GM19351 (cell line): ENCODE results near the gene NLGN1.
"Not testable (repeated sequence)": the region's sequence is repeated elsewhere in the genome, so short reads cannot be mapped to it uniquely, and the experiment has no call there.

Experiments
- ATAC-seq: cut with Tn5 transposase; IDR thresholded peaks from one replicate; pipeline ENCODE4 v1.9.1; 2021; ENCODE audit warnings: mild to moderate bottlenecking, moderate library complexity; ENCODE audit not compliant: unreplicated experiment

Gene NLGN1

GRCh38 chr3:173429076-173429475, 31.5 kb downstream of the NLGN1 start:
- no peak for ATAC-seq

- ATAC-seq, result no peak
These were observed 32.0 kb downstream of the NLGN1 start for GRCh38 chr3:173429527-173429926.

DNA sequence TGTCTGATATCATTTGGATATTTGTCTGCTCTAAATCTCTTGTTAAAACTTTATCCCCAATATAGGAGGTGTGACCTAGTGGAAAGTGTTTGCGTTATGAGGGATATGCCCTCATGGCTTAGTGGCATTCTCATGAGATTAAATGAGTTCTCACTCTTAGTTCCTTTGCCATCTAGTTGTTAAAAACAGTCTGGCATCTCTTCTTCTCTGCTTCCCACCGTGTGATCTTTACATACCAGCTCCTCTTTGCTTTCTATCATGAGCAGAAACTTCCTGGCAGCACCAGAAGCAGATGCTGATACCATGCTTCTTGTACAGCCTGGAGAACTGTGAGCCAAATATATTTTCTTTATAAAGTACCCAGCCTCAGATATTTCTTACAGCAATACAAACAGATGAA, 33.0 kb downstream of the NLGN1 start:
- no peak for ATAC-seq

GRCh38 chr3:173439004-173439403, 41.5 kb downstream of the NLGN1 start:
- ATAC-seq, result no peak

- no peak for ATAC-seq
These were observed 43.0 kb downstream of the NLGN1 start for GRCh38 chr3:173440514-173440913.

- not testable (repeated sequence) for ATAC-seq
These were observed 54.0 kb downstream of the NLGN1 start for GRCh38 chr3:173451561-173451960.

DNA sequence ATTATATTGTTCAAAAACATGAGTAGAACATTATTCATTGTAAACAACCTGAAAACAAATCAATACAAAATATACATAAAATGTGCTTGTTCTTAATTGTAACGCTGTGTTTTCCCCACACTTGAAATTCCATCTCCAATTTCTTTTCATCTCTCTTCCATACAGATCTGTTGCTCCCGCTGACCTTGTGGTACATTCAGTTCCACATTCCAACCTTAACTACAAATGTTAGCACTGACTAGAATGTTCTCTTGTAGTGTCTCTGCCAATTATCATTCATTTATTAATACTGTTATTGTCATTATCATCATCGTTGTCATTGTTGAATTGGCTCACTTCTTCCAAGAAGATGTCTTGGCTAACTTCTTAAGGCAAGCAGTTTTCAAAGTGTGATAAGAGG, 65.7 kb downstream of the NLGN1 start:
- ATAC-seq, result no peak

GRCh38 chr3:173465112-173465511, 67.6 kb downstream of the NLGN1 start:
- ATAC-seq, result no peak

DNA sequence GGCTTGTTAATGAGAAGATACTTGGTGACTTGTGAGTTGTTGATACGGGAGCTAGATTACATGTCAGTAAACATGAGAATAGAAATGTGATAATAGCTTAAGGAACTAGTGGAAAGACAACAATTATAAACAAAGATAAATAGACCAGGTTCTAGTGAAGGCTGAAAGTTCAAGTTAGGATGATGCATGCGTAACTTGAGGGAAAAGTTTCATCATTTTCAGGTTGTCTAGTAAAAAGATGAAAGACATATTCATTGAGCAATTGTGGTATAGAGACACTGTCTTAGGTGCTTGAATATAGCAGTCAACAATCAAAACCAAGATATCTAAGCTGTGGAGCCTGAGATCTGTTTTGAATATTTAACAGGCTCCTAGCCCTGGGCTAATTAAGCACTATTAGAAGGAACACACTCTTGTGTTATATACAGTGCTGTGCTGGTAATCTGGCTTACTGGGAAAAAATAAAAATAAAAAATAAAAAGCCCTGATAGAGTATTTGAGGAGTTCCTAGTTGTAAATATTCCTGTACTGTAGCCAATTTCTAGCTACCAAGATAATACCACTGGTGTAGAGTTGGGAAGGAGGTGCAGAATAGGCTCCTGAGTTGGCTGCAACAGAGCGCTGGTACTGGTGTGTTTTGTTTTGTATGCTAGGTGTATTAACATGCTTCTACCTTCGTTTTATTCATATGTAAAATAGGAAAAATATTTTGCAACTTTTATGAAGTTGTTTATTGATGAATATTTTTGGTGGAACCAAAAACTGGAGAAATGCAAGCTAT, 68.5 kb downstream of the NLGN1 start:
- no peak for ATAC-seq

DNA sequence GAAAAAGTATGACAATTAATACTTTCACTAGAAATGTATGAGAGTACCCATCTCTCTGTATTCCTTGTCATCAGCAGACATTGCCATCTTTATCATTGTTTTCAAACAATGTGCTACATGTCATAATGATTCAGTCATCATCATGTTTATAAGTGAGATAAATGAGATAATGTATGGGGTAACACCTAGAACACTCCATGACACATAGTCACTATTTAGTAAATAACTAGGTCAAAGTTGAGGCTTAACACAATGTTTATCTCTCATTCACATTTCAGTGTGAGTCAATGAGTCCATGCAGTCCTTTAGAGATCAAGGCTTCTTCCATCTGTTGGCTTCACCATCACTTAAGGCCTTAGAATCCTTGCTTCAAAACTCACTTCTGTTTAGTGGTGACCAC, 70.0 kb downstream of the NLGN1 start:
- ATAC-seq, result no peak

- ATAC-seq, result no peak
These were observed 75.7 kb downstream of the NLGN1 start for GRCh38 chr3:173473237-173473636.

DNA sequence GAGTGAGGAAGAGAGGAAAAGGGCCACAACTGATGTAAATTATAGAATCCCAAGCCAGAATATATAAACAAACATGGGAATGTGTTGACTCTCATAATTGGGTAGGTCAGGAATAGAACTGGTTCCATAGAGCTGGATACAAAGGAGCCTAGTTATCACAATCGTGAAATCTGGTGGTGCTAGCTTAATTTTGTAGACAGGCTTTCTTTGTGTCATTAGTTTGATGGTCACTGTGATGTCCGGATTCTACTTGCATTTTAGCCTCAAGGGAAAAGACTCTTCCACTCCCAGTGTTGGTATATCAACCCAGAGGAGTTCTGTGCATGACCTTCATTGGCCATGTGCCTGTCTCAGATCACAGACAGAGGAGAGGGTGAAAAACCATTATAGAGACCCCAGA, 81.8 kb downstream of the NLGN1 start:
- no peak for ATAC-seq

- no peak for ATAC-seq
These were observed 104.5 kb downstream of the NLGN1 start for GRCh38 chr3:173501931-173502489.

GRCh38 chr3:173502983-173503568, 105.5 kb downstream of the NLGN1 start:
- ATAC-seq, result no peak

GRCh38 chr3:173510565-173510964, 113.0 kb downstream of the NLGN1 start:
- ATAC-seq, result no peak

DNA sequence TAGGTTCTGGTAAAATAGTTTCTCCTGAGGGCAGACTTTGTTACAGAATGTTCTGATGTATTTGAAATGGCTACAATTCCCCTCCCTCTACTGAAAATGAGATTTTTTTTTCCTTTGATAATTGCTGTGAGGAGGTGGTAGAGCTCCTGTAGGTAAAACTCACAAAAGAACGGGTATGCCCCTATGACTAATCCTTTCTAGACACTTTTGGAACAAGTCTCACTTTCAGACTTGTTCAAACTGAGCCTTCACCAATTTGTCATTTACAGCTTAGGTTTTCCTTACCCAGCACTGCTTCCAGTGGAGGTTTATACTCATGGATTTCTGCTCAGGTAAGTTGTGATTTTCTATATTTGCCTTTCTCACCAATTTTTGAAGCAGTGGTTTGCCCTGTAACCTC, 115.6 kb downstream of the NLGN1 start:
- peak; percentile 70 for ATAC-seq

DNA sequence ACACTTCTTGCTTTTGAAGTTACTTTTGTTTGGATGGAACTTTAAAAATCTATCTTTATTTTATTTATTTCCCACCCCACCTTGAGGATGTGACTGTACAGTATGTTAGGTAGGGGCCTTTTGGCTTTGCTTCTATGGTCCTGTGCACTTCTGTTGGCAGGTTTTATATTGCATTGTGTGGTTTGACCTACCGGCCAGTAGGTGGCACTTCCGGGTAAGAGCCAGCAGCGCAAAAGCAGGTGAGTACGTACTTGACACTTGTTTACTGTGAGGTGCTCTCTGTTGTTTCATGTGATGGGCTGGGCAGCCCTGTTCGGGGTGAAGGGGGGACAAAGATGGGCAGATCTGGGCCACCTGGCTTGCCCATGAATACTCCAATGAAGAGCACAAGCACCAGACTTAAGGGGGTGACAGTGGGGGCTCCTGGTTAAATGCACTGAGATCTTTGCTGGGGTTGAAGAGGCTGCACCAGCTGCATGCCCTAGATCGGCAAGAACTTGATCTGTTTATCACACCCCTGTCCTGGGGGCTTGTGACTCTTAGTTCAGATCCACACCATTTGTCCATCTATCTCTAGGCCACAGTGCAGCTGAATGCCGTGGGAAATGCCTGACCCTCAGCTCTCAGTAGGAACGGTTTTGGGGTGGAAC, 131.6 kb downstream of the NLGN1 start:
- ATAC-seq, result peak; percentile 100

DNA sequence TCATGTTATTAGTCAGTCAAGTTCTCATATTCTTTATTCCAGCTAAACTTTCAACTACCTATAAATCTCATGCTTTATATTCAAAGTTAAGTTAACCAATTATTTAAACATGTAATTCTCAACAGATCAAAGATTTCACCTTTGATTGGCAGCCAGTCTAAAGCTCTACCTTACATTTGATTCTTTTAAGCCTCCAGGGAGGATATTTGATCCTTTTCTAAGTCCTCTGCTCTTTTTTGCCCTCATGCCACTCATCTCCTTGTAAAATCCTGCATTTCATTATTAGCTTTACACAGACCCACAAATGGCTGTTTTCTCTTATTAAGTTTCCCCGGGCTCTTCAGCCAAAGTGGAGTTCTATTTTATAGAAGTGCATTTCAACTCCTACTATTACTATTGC, 134.1 kb downstream of the NLGN1 start:
- ATAC-seq, result no peak

- ATAC-seq, result peak; percentile 68
These were observed 140.9 kb downstream of the NLGN1 start for GRCh38 chr3:173538410-173538809.

GRCh38 chr3:173545590-173545989, 148.0 kb downstream of the NLGN1 start:
- ATAC-seq, result not testable (repeated sequence)

GRCh38 chr3:173547070-173547469, 149.5 kb downstream of the NLGN1 start:
- ATAC-seq, result no peak

GRCh38 chr3:173548261-173548660, 150.7 kb downstream of the NLGN1 start:
- no peak for ATAC-seq
